DMS114 treated with DMSO at 0.1 percent for 48 hours (cell line): ENCODE data around the gene PCSK4.
"Not testable (repeated sequence)": the region's sequence is repeated elsewhere in the genome, so short reads cannot be mapped to it uniquely, and the experiment has no call there.

Experiments
- DNase-seq: peaks from one replicate; lab custom pipeline; 2025; ENCODE audit not compliant: unreplicated experiment; lab: John Stamatoyannopoulos, UW

The PCSK4 gene

DNA sequence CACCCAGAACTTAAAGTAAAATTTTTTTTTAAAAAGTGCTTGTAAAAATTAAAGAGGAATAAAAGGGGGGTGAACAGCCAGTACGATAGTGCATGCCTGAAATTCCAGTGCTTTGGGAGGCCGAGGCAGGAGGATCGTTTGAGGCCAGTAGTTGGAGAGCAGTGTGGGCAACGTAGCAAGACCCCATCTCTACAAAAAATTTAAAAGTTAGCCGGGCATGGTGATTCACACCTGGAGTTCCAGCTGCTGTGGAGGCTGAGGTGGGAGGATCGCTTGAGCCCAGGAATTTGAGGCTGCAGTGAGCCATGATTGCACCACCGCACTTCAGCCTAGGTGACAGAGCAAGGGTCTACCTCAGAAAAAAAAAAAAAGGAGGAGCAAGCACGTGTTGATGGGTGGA lies 14.9 kb upstream of the PCSK4 start:
- no peak for DNase-seq

DNA sequence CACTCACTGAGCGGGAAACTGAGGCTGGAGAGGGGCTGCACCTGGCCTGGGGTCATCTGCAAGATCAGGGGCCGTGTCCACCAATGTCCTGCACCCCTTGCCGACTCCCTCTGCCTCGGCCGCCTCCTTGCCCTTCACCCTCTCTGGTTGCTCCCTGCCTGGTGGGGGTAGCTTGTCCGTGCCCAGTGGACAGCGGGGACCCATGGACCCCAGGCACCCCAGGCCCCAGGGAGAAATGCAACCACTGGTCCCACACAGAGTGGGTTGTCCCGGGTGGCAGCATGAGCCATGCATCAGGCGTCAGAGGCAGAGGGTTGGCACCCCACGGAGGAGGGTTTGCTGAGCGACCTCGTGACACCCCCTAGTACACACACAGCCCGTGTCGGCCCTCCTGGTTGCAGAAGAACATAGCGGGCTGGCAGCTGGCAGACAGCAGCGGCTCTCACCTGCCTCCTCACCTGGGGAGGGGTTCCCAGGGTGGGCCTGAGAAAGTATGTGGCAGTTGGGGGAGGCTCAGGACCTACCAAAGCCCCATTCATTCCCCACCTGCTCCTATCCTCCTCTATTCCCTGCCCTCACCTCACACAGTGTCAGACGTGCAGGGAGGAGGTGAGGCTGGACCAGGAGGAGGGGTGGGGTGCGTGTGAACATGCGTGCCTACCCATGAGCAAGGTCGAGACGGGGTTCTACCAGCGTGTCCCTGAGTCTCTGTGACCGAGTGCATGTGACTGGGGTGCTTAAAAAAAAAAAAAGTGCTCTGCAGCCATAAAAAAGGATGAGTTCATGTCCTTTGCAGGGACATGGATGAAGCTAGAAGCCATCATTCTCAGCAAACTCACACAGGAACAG lies 14.0 kb upstream of the PCSK4 start:
- DNase-seq: no peak

DNA sequence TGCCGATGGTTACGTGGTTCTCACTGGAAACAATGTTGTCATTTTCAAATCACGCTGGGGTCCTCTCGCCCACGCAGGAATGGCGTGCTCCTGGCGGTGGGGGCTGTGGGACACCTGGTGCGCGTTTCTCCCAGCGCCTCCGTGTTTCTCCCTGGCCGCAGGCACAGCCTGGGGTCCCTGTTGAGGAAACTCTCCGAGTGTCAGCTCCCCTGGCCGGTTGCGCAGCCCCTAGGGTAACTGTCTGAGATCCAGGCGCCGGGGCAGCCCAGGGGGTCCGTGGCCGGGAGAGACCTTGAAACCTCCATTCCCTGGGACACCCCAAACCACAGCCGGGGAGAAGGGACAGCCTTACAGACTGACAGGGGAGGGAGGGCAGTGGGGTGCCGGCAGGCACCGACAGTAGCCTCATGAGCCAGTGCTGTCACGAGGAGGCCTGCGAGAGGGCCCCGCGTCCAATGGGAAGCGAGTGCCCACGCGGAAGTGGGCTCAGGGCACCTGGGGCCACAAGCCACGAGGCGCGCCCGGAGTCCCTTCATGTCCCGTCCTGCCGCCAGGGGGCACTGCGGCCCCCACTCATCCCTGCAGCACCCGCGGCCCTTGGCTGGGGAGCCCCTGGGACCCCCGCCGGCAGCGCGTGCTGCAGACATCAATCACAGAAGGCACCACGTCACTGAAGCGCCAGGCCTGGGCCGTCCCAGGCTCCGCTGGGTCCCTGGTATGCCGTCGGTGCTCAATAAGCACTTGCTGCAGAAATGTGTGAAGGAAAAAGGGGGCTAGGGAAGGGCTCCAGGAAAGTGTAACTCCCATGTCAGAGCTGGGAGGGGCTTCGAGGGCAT lies 13.2 kb upstream of the PCSK4 start:
- DNase-seq: no peak

- DNase-seq: no peak
Measured at GRCh38 chr19:1502433-1503088, 12.4 kb upstream of the PCSK4 start.

DNA sequence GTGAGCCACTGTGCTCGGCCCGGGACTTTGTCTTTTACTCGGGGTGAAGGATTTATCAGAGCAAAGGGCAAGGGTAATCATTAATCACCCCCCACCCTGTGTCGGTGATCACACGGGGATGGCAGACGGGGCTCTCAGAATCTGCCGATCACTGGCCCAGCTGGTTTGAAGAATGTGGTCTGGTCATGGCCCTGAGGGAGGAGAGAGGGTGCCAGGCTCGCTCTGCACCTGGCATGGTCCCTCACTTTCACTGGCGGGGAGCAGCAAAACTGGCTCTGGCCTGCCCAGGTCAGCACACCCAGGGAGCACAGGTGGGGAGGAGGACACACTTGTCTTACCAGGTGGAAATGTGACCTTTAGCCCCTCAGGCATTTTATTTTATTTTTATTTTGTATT lies 11.0 kb upstream of the PCSK4 start:
- DNase-seq: no peak

DNA sequence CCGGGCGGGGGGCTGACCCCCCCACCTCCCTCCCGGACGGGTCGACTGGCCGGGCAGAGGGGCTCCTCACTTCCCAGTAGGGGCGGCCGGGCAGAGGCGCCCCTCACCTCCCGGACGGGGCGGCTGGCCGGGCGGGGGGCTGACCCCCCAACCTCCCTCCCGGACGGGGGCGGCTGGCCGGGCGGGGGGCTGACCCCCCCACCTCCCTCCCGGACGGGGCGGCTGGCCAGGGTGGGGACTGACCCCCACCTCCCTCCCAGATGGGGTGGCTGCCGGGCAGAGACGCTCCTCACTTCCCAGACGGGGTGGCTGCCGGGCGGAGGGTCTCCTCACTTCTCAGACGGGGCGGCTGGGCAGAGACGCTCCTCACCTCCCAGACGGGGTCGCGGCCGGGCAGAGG lies 9.1 kb upstream of the PCSK4 start:
- not testable (repeated sequence) for DNase-seq

- DNase-seq: no peak
Measured at GRCh38 chr19:1497578-1498235, 7.6 kb upstream of the PCSK4 start.

DNA sequence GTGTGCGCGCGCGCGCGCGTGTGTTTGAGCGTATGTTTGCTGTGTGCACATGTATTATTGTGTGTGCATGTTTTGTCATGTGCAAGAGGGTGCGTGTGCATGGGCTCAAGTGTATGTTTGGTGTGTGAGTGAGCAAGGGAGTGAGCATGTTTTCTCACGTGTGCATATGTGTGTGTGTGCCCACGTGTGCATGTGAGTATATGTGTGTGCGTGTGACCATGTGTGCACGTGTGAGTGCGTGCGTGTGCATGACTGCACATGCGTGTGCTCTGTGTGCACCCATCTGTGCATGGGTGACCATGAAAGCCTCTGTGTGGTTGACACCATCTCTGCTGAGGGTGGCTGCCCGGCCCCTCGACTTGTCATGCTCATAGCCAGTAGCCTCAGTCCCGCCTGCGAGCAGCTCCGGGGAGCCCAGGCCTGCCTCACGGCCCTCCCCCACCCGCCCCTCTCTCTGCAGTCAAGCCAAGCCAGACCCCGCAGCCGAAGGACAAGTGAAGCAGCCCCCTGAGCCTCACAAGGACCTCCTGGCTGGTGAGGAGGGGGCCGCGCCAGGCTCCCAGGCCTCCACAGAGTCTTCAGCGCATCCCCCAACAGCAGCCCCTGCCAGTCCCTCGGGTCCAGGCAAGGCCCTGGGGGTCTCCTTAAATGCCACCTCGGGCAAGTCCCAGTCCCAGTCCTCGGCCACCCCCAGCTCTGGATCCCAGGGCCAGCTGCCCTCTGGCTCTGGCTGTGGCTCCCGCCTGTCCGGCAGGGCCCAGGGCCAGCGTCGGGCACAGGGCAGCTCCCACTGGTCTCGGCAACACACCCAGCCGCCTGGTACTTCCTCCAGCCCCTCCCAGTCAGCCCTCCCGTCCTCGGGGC lies 6.8 kb upstream of the PCSK4 start:
- DNase-seq: no peak

GRCh38 chr19:1495799-1496713 lies 5.9 kb upstream of the PCSK4 start:
- no peak for DNase-seq

GRCh38 chr19:1495051-1495798 lies 5.1 kb upstream of the PCSK4 start:
- DNase-seq: no peak

GRCh38 chr19:1494115-1494815 lies 4.1 kb upstream of the PCSK4 start:
- no peak for DNase-seq

GRCh38 chr19:1492474-1493006 lies 2.4 kb upstream of the PCSK4 start:
- DNase-seq: no peak

DNA sequence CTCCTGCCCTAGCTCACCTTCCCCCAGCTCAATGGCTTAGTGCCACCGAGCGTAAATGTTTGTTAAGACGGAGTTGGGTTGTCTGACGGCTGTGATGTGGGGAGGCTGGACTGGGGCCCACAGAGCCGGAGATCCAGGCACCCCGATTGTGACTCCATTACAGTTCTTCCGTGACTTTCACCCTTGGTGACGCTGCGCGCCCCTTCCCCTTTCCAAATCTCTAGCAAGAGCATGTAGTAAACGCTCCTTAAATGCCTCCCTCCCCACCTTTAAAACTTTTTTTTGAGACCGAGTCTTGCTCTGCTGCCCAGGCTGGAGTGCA lies 1.7 kb upstream of the PCSK4 start:
- no peak for DNase-seq

DNA sequence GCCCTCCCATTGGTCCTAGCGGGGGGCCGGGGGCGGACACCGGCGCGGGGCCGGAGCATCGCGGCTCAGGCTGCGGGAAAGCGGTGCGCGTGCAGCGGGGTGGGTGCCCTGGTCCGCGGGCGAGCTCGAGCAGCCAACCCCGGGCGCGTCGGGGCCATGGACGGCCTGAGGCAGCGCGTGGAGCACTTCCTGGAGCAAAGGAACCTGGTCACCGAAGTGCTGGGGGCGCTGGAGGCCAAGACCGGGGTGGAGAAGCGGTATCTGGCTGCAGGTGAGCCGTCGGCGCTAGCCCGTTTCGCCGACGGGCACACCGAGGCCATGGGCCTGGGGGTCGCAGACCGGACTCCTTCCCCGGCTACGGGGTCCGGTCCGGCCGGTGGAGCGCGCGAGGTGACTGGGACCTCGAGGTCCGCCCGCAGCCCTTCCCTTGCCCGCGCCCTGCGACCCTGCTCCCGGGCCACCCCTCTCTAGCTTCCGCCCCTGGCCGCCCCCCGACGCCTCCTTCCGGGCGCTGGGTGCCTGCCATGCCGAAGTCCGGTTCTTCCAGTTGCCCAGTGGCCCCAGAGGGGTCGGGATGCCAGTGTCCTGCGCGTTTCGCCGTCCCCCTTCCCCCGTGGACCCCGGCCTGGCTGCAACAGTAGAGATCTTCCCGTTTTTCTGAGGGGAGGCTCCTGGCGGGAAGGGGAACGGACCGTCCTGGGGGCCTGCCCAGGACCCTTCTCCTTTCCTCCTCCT lies 1.1 kb upstream of the PCSK4 start, which contains the start of gene REEP6:
Gene REEP6, plus strand, starts transcription at position 68 of the 735 bp plus-strand sequence. Its CDS starts 89 bp downstream, at position 157.
- no peak for DNase-seq

DNA sequence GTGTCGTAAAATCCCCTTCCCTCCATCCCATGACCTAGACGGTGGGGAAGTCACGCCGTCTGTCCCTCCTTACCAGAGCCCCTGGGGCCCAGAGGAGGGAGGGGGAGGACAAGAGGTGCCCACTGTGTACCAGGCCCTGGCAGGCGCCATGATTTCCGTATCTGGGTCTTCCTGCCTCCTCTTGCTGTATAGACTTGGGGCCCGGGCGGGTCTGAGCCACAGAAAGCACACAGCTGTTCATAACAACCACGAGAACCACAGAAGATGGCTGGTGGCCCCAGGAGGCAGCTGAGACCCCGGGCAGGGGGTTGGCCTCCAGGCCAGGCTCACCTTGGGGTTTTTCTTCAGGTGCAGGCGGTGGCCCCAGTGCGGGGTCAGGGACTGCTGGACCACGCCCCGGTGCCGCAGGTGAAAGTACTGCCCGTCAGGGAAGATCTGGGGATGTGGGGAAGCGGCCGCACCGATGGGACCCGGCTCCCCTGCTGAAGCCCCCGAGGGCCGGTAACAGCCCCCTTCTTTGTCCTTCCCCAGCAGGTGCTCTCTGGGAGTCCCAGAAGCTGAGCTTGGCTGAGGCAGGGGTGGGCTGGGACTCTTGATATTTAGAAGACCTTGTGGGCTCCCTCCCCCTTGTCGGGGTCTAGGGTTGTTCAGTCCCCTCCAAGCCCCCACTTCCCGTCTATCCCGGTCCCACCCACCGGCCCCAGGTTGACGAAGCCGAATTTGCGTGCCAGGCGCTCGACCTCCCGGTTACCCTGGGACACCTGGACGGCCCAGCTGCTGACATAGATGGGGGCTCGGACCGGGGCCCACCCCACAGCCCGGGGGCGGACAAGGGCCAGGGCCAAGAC lies 463 bp downstream of the PCSK4 start:
- DNase-seq: no peak

- no peak for DNase-seq
Measured at GRCh38 chr19:1488282-1488601, 1.9 kb downstream of the PCSK4 start.
